Measurements from ENCODE around the gene SFXN5. TPM values are rescaled to one million over a fixed set of nuclear protein-coding genes. Genes with fewer than 3 reads are reported as not detected.

SFXN5 gene
- polyA plus RNA-seq, 3 donors, result 5.9 to 28.6 (median 9.5) TPM

- Histone ChIP-seq H3K4me3 (replicated peaks in 1 of 3; ENCODE audit: low read depth in 2 of 3, low read length in 3 of 3) (no peak overlapping the region), H4K20me1 (ENCODE audit: insufficient read depth, low read length) (no peaks in the 10 kb centered on the region), H3K4me1 (ENCODE audit: control insufficient read depth in 1 of 2, insufficient read depth in 2 of 2, low read length in 2 of 2) (peaks cover 3 to 9% of the 10 kb centered on the region in 2 donors), H3K27me3 (ENCODE audit: control insufficient read depth in 2 of 2, insufficient read depth in 2 of 2, low read length in 2 of 2) (no peaks in the 10 kb centered on the region), H2AFZ (ENCODE audit: insufficient read depth, low read depth, low read length, poor library complexity, severe bottlenecking) (no peak overlapping the region), H3K27ac (ENCODE audit: low read depth in 1 of 2, low read length in 2 of 2) (no peak overlapping the region), H3K79me2 (ENCODE audit: insufficient read depth, low read length) (no peaks in the 10 kb centered on the region), H3K9ac (ENCODE audit: insufficient read depth, low read length, poor library complexity, severe bottlenecking) (no peak overlapping the region), H3K4me2 (replicated peaks; ENCODE audit: extremely low read depth, low read length, poor library complexity, severe bottlenecking) (no peak overlapping the region), H3K36me3 (replicated peaks in 1 of 2; ENCODE audit: control insufficient read depth in 1 of 2, insufficient read depth in 2 of 2, low read length in 2 of 2) (no peaks in the 10 kb centered on the region), H3K9me3 (replicated peaks in 1 of 2; ENCODE audit: control insufficient read depth in 1 of 2, insufficient read depth in 1 of 2, low read length in 2 of 2) (no peaks in the 10 kb centered on the region)
- no peak for TF ChIP-seq CTCF (IDR thresholded peaks at IDR 0.05)
- H3K9me3 Mint-ChIP-seq, result no peaks in the 10 kb centered on the region
- H3K4me1 Mint-ChIP-seq, result peaks cover 11% of the 10 kb centered on the region
- intact Hi-C loops (cut with micrococcal nuclease), result loop anchor here in 1 of 2 donors (10.0 kb wide), 1 partner anchor 1683 kb away; no protein-coding TSS in a partner anchor
- no peak overlapping the region for H3K4me3 Mint-ChIP-seq
- no peak for DNase-seq
- 24% methylated on average over 3 of the region's 7 CpGs for WGBS (ENCODE audit: insufficient coverage)
- H3K36me3 Mint-ChIP-seq, result no peaks in the 10 kb centered on the region
- peak overlapping the region in 2 of 7 donors; percentile 28 to 51 for H3K27ac Mint-ChIP-seq
- peaks cover 6% of the 10 kb centered on the region in 3 donors for H3K27me3 Mint-ChIP-seq (ENCODE audit: low read depth in 3 of 3)
Measured at GRCh38 chr2:73092146-73092783, 20.8 kb upstream of the SFXN5 start.

- Histone ChIP-seq H2AFZ (ENCODE audit: insufficient read depth, low read depth, low read length, poor library complexity, severe bottlenecking) (no peak overlapping the region), H3K4me3 (replicated peaks in 1 of 3; ENCODE audit: low read depth in 2 of 3, low read length in 3 of 3) (no peak overlapping the region), H3K36me3 (replicated peaks in 1 of 2; ENCODE audit: control insufficient read depth in 1 of 2, insufficient read depth in 2 of 2, low read length in 2 of 2) (no peaks in the 10 kb centered on the region), H3K9ac (ENCODE audit: insufficient read depth, low read length, poor library complexity, severe bottlenecking) (no peak overlapping the region), H3K79me2 (ENCODE audit: insufficient read depth, low read length) (no peaks in the 10 kb centered on the region), H3K9me3 (replicated peaks in 1 of 2; ENCODE audit: control insufficient read depth in 1 of 2, insufficient read depth in 1 of 2, low read length in 2 of 2) (no peaks in the 10 kb centered on the region), H3K27me3 (ENCODE audit: control insufficient read depth in 2 of 2, insufficient read depth in 2 of 2, low read length in 2 of 2) (no peaks in the 10 kb centered on the region), H3K27ac (ENCODE audit: low read depth in 1 of 2, low read length in 2 of 2) (no peak overlapping the region), H3K4me2 (replicated peaks; ENCODE audit: extremely low read depth, low read length, poor library complexity, severe bottlenecking) (no peak overlapping the region), H3K4me1 (ENCODE audit: control insufficient read depth in 1 of 2, insufficient read depth in 2 of 2, low read length in 2 of 2) (peaks cover 3 to 9% of the 10 kb centered on the region in 2 donors), H4K20me1 (ENCODE audit: insufficient read depth, low read length) (no peaks in the 10 kb centered on the region)
- H3K9me3 Mint-ChIP-seq, result no peaks in the 10 kb centered on the region
- peak overlapping the region in 1 of 7 donors; percentile 51 for H3K27ac Mint-ChIP-seq
- peaks cover 11% of the 10 kb centered on the region for H3K4me1 Mint-ChIP-seq
- H3K36me3 Mint-ChIP-seq, result no peaks in the 10 kb centered on the region
- no peak for DNase-seq
- H3K27me3 Mint-ChIP-seq (ENCODE audit: low read depth in 3 of 3), result peaks cover 4 to 5% (median 5%) of the 10 kb centered on the region in 3 donors
- 92% methylated on average over 6 of the region's 11 CpGs for WGBS (ENCODE audit: insufficient coverage)
- intact Hi-C loops (cut with micrococcal nuclease), result loop anchor here in 1 of 2 donors (10.0 kb wide), 1 partner anchor 1683 kb away; no protein-coding TSS in a partner anchor
- TF ChIP-seq CTCF (IDR thresholded peaks at IDR 0.05), result no peak
- H3K4me3 Mint-ChIP-seq, result no peak overlapping the region
Measured at GRCh38 chr2:73091696-73092095, 20.2 kb upstream of the SFXN5 start.
